ENCODE data around the gene EML1. TPM values are rescaled to one million over a fixed set of nuclear protein-coding genes. Genes with fewer than 3 reads are reported as not detected.

The EML1 gene
- total and polyA plus RNA-seq, 2 of the 13 experiments (the other 11 are each of a cell fraction or from before 2014, with no cell fraction given), result 0.59 to 1.7 TPM

GRCh38 chr14:99938896-99939295 lies 145.7 kb downstream of the EML1 start:
- Histone ChIP-seq H3K4me1 (ENCODE audit: insufficient read depth, low read length) (peaks cover 5% of the 10 kb centered on the region), H3K9me3 (ENCODE audit: low read length) (no peaks in the 10 kb centered on the region), H3K4me2 (ENCODE audit: low read depth, low read length) (no peak overlapping the region), H3K27ac (ENCODE audit: extremely low read length, insufficient read depth, low read length) (no peak overlapping the region), H3K27me3 (ENCODE audit: control insufficient read depth in 1 of 2, insufficient read depth in 2 of 2, low read length in 2 of 2) (no peaks in the 10 kb centered on the region), H3K9ac (ENCODE audit: insufficient read depth, low read depth, low read length) (no peak overlapping the region), H4K20me1 (ENCODE audit: insufficient read depth, low read length) (no peaks in the 10 kb centered on the region), H3K4me3 (replicated peaks in 1 of 3; ENCODE audit: insufficient read depth in 1 of 3, low read depth in 2 of 3, low read length in 3 of 3) (no peak overlapping the region), H2AFZ (ENCODE audit: low read length) (no peak overlapping the region), H3K36me3 (replicated peaks in 1 of 2; ENCODE audit: control insufficient read depth in 1 of 2, insufficient read depth in 2 of 2, low read length in 2 of 2) (no peaks in the 10 kb centered on the region), H3K79me2 (ENCODE audit: insufficient read depth, low read length) (no peaks in the 10 kb centered on the region)
- ChIA-PET POLR2A (no interaction called here), CTCF (ENCODE audit: low intra/inter-chr PET ratio, low total read pairs) (no interaction called here)
- no peak for ATAC-seq
- 79% methylated on average over 13 of the region's 15 CpGs for WGBS (ENCODE audit: low lambda C conversion rate)
- DNase-seq (ENCODE audit: low spot score), result no peak
- no TSS peak for BruUV-seq (replicated peaks)
- in situ Hi-C loops (cut with HindIII; ENCODE audit: extremely low pct_ligation_motif_present, low pct_unique_long_range_greater_than_20kb), result no loop called here
- FAIRE-seq, result no peak
- intact Hi-C loops (cut with micrococcal nuclease; ENCODE audit: unreplicated experiment), result no loop called here
- TF ChIP-seq ZNF18 (CRISPR knock-in tag; IDR thresholded peaks at IDR 0.05; ENCODE audit: insufficient replicate concordance) (no peak), RELA (CRISPR knock-in tag; IDR thresholded peaks at IDR 0.05) (no peak), ZNF792 (CRISPR knock-in tag; IDR thresholded peaks at IDR 0.05) (no peak), HCFC1 (IDR thresholded peaks at IDR 0.05; ENCODE audit: low read depth, low read length) (no peak), ETV5 (CRISPR knock-in tag; IDR thresholded peaks at IDR 0.05; ENCODE audit: borderline replicate concordance) (no peak), ZNF414 (CRISPR knock-in tag; IDR thresholded peaks at IDR 0.05) (no peak), PAX8 (CRISPR knock-in tag; IDR thresholded peaks at IDR 0.05; ENCODE audit: borderline replicate concordance) (no peak), ATAD3A (CRISPR knock-in tag; IDR thresholded peaks at IDR 0.05) (no peak), IRX3 (CRISPR knock-in tag; IDR thresholded peaks at IDR 0.05; ENCODE audit: borderline replicate concordance, low read depth) (no peak), ZNF142 (CRISPR knock-in tag; IDR thresholded peaks at IDR 0.05) (no peak), KDM4B (CRISPR knock-in tag; IDR thresholded peaks at IDR 0.05) (no peak), ZSCAN30 (CRISPR knock-in tag; IDR thresholded peaks at IDR 0.05) (no peak), ZFX (CRISPR knock-in tag; IDR thresholded peaks at IDR 0.05; ENCODE audit: low read depth) (no peak), MAX (IDR thresholded peaks at IDR 0.05) (no peak), FOXA1 (IDR thresholded peaks at IDR 0.05) (no peak), FOXA1 (CRISPR knock-in tag; IDR thresholded peaks at IDR 0.05) (no peak), CENPBD1 (CRISPR knock-in tag; IDR thresholded peaks at IDR 0.05; ENCODE audit: borderline replicate concordance, low read depth) (no peak), PHF21A (CRISPR knock-in tag; IDR thresholded peaks at IDR 0.05) (no peak), ZNF747 (CRISPR knock-in tag; IDR thresholded peaks at IDR 0.05; ENCODE audit: borderline replicate concordance) (no peak)
